K562 (cell line): ENCODE results near the gene RYR1. TPM values are rescaled to one million over a fixed set of nuclear protein-coding genes. Genes with fewer than 3 reads are reported as not detected.

ENCODE experiments used
- ATAC-seq: fragments of 200-7000 bp; cut with Tn5 transposase; 3 replicates; pipeline ENCODE4 v1.9.1; 2020; ENCODE audit warnings: moderate library complexity
- BruUV-seq: library from RNA; stranded (reverse); fragments of 400-500 nt; replicated peaks from 2 replicates; lab custom pipeline; 2021; lab: Mats Ljungman, UMichigan
- CTCF ChIA-PET: fragments of 300-600 bp; formaldehyde crosslinking; extraction: SDS; loops from one replicate; lab custom pipeline; 2021; ENCODE audit warnings: low intra/inter-chr PET ratio; lab: Yijun Ruan, JAX
- POLR2A ChIA-PET: fragments of 300-600, 350-650 bp; sonication (Branson Sonifier 250); formaldehyde crosslinking; extraction: SDS; loops from one replicate; lab custom pipeline; 2021; ENCODE audit warnings: antibody characterized with exemption, inconsistent platforms; lab: Yijun Ruan, JAX
- DNase-seq, 4 experiments: peaks; one replicate each; pipeline versions ENCODE4 v3.0.0 to v3.0.0-alpha.2; 2011 to 2018; ENCODE audit warnings: low spot score in 3 of 4, mixed read lengths in 3 of 4; ENCODE audit errors: extremely low read depth in 1 of 4
- FAIRE-seq: peaks from 2 replicates; lab custom pipeline; 2011; peaks lifted over from hg19 to GRCh38; lab: Jason Lieb, UNC
- H2AFZ ChIP-seq: 2 replicates; pipeline ENCODE4 v1.6.0; 2011; ENCODE audit warnings: low read depth, low read length, control low read depth, inconsistent platforms
- H3K27ac ChIP-seq: fragments of 200-600 bp; 3 replicates; pipeline ENCODE4 v1.8.0; 2011; ENCODE audit warnings: low read depth, mild to moderate bottlenecking, control low read depth, inconsistent platforms, low read length, moderate library complexity, mixed read lengths; ENCODE audit errors: extremely low read depth
- H3K27me3 ChIP-seq, 2 experiments: fragments of 300-600 bp in 1 of 2; 2 replicates in 1 of 2; 3 replicates in 1 of 2; pipeline versions ENCODE4 v1.6.0 to v1.8.0; 2011; ENCODE audit warnings: inconsistent platforms in 2 of 2, low read length in 2 of 2, mild to moderate bottlenecking in 1 of 2, mixed read lengths in 1 of 2, moderate library complexity in 1 of 2; ENCODE audit not compliant: control insufficient read depth in 2 of 2, insufficient read depth in 2 of 2
- H3K36me3 ChIP-seq: fragments of 300-600 bp; 3 replicates; pipeline ENCODE4 v1.8.0; 2011; ENCODE audit warnings: mild to moderate bottlenecking, low read length, inconsistent platforms; ENCODE audit not compliant: control insufficient read depth, insufficient read depth
- H3K4me1 ChIP-seq, 2 experiments: fragments of 200-600 bp in 1 of 2; replicated peaks in 1 of 2; 2 replicates in 1 of 2; 3 replicates in 1 of 2; pipeline versions ENCODE4 v1.5.1 to v1.8.0; 2011; ENCODE audit warnings: inconsistent platforms in 2 of 2, low read length in 2 of 2, mild to moderate bottlenecking in 1 of 2, mixed read lengths in 1 of 2, moderate library complexity in 1 of 2; ENCODE audit not compliant: control insufficient read depth in 2 of 2, insufficient read depth in 2 of 2
- H3K4me2 ChIP-seq: 2 replicates; pipeline ENCODE4 v1.6.1; 2011; ENCODE audit warnings: low read length, control low read depth, inconsistent platforms, mixed read lengths; ENCODE audit not compliant: insufficient read depth
- H3K4me3 ChIP-seq: fragments of 200-600 bp; sonication (generic), shearing (Covaris generic); 2 replicates; pipeline ENCODE4 v1.5.1; 2016; ENCODE audit warnings: control low read depth, inconsistent platforms
- H3K79me2 ChIP-seq: fragments of 200-600 bp; 3 replicates; pipeline ENCODE4 v1.8.0; 2011; ENCODE audit warnings: low read length, inconsistent platforms; ENCODE audit not compliant: control insufficient read depth, insufficient read depth
- H3K9ac ChIP-seq, 2 experiments: 2 replicates each; pipeline versions ENCODE4 v1.6.0 to v1.6.1; 2011; ENCODE audit warnings: low read depth in 2 of 2, low read length in 2 of 2, control low read depth in 1 of 2, inconsistent platforms in 1 of 2, mild to moderate bottlenecking in 1 of 2, mixed read lengths in 1 of 2; ENCODE audit not compliant: insufficient read depth in 1 of 2
- H3K9me1 ChIP-seq: one replicate; pipeline ENCODE4 v1.6.0; 2011; ENCODE audit warnings: inconsistent platforms, mild to moderate bottlenecking, low read length, moderate library complexity; ENCODE audit not compliant: control insufficient read depth, insufficient read depth
- H3K9me3 ChIP-seq: replicated peaks from 2 replicates; pipeline ENCODE4 v1.5.1; 2011; ENCODE audit warnings: low read depth, low read length, inconsistent platforms; ENCODE audit not compliant: control insufficient read depth, insufficient read depth
- H4K20me1 ChIP-seq: replicated peaks from 2 replicates; pipeline ENCODE4 v1.6.1; 2011; ENCODE audit warnings: low read length, inconsistent platforms, mixed read lengths; ENCODE audit not compliant: control insufficient read depth, insufficient read depth
- DPF2 ChIP-seq: fragments of 450-650 bp; IDR thresholded peaks from 2 replicates; pipeline ENCODE4 v1.6.1; 2016
- FOXK2 ChIP-seq, 2 experiments: fragments of 450-650 bp; IDR thresholded peaks in 1 of 2; conservative IDR thresholded peaks in 1 of 2; 2 replicates each; pipeline ENCODE4 v1.6.1; 2016; ENCODE audit warnings: low read depth in 2 of 2, mild to moderate bottlenecking in 1 of 2
- RBBP5 ChIP-seq: fragments of 200-600 bp; sonication (generic); IDR thresholded peaks from 2 replicates; pipeline ENCODE4 v1.6.1; 2012; ENCODE audit warnings: borderline replicate concordance, mild to moderate bottlenecking, low read length, control low read depth, inconsistent platforms; ENCODE audit not compliant: insufficient read depth, poor library complexity, severe bottlenecking
- WGBS: fragments of 100-300 bp; shearing (Covaris generic); methylation state at CpG from one replicate; pipeline ENCODE4 v1.1.6; 2016; ENCODE audit warnings: low coverage, mixed read lengths; ENCODE audit not compliant: insufficient coverage; ENCODE audit errors: missing lambda C conversion rate; 5-methylcytosine and 5-hydroxymethylcytosine counted together
- in situ Hi-C: fragments of 300-500 bp; cut with MboI; formaldehyde crosslinking; loops from 4 replicates; pipeline ENCODE4 v1.15.0; 2018; ENCODE audit warnings: inconsistent platforms, mixed read lengths
- intact Hi-C: fragments of 100-400 bp; cut with micrococcal nuclease; formaldehyde crosslinking; loops from 2 replicates; pipeline ENCODE4 v1.14.2; 2022
- polyA plus RNA-seq, 8 experiments: library from polyadenylated mRNA; depleted of rRNA in 4 of 8; stranded (reverse) in 5 of 8; unstranded in 3 of 8; fragments of >200 nt; fragmentation: Nextera tagmentation in 2 of 8; fragmentation: Illumina TruSeq in 1 of 8; extraction: Ambion mirVana in 2 of 8; extraction: Trizol in 1 of 8; gene quantifications; 2 replicates each; pipeline versions ENCODE4 v1.2.1 to v1.2.3, GENCODE V29; 2011 to 2014; ENCODE audit warnings: inconsistent platforms in 1 of 8, missing spikeins in 1 of 8
- total RNA-seq, 7 experiments: library from RNA; depleted of rRNA in 6 of 7; stranded (reverse); fragments of >200 nt in 6 of 7; fragmentation: Illumina TruSeq in 2 of 7; extraction: Trizol in 2 of 7; gene quantifications; 2 replicates each; pipeline versions ENCODE4 v1.2.1 to v1.2.3, GENCODE V29; 2011 to 2021; ENCODE audit warnings: low replicate concordance in 1 of 7
- TF ChIP-seq, protein P1 (sequence below): fragments of 250-450 bp; sonication (Bioruptor Pico); IDR thresholded peaks from 2 replicates; pipeline ENCODE4 v1.5.0; 2021; ENCODE audit warnings: mild to moderate bottlenecking, moderate library complexity
- TF ChIP-seq, protein P2 (sequence below): sonication (generic); formaldehyde crosslinking; IDR thresholded peaks from 2 replicates; pipeline ENCODE4 v1.8.0; 2022; ENCODE audit warnings: missing genetic modification reagents, mild to moderate bottlenecking, borderline replicate concordance

Gene RYR1
- total and polyA plus RNA-seq, 9 of the 15 experiments (the other 6 are each of a cell fraction or from before 2014, with no cell fraction given) = 0.11 to 7.4 (median 3.7) TPM

DNA sequence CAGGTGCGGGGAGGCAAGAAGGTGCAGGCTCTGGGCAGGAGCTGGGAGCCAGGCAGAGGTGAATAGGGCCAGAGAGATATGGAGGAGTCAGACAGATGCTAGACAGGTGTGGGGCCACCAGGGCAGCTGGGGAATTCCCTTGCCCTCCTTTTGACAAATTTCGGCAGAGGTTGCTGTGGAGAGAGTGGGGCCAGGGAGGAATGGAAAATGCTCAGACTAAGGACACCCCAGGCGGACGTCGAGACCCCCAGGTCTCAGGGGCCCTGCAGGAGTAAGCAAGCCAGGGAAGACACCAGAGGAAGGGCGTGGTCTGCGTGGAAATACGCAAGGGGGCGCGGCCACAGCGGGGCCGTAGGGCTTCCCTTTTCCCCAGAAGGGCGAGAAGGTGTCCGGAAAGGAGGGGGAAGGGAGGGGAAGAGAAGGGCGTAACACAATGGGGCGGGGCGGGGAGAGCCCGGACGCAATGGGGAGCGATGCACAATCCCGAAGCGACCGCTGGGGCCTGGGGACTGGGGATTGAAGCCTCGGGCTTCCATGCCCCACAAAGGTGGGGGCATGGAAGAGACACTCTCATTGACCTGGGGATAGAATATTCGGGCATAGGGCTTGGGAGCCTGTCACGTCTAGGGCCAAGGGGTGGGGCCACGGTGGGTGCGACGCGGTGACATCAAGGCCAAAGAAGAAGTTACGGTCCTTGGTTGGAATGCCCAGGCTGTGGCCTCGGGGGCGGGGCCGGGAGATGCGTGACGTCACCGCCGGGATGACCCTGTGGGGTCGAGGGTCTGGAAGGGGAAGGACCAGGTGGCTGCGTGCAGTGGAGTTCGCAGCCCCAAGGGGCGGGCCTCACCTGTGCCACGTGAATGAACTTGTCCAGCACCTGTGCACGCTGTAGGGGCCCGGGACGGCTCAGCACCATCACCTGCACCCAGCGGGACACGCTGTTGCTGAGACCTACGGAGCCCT, 15.7 kb upstream of the RYR1 start:
- peak overlapping the region; percentile 82 for H2AFZ ChIP-seq
- H4K20me1 ChIP-seq = no peaks in the 10 kb centered on the region
- H3K4me2 ChIP-seq = peak overlapping the region; percentile 69
- in situ Hi-C loops = no loop called here
- peak overlapping the region; percentile 36; the same call in 2 of the 3 replicates for H3K27ac ChIP-seq
- intact Hi-C loops = no loop called here
- peaks cover 31 to 52% of the 10 kb centered on the region in 2 experiments for H3K4me1 ChIP-seq
- CTCF ChIA-PET = no interaction called here
- no peaks in the 10 kb centered on the region for H3K79me2 ChIP-seq
- POLR2A ChIA-PET = interaction anchor here (0.6 kb wide), 1 partner anchor 13 kb away, joined by 3 read pairs; no protein-coding TSS in a partner anchor
- no TSS peak for BruUV-seq
- no peaks in the 10 kb centered on the region for H3K9me1 ChIP-seq
- H3K9me3 ChIP-seq = no peaks in the 10 kb centered on the region
- WGBS = 10% methylated on average over 36 of the region's 49 CpGs
- ATAC-seq (peak; percentile 89), FAIRE-seq (peak; percentile 76), DNase-seq (peak; percentile 86 to 93 (median 92))
- peak overlapping the region; percentile 32 to 87; a peak in 3 of 4 replicates for H3K9ac ChIP-seq
- no peaks in the 10 kb centered on the region for H3K27me3 ChIP-seq
- peak overlapping the region; percentile 37 for H3K4me3 ChIP-seq
- H3K36me3 ChIP-seq = no peaks in the 10 kb centered on the region
- TF ChIP-seq FOXK2 (conservative IDR thresholded peaks at IDR 0.05 in 1 of 2, IDR thresholded peaks at IDR 0.05 in 1 of 2; ENCODE audit: low read depth in 2 of 2) (peak; percentile 23 to 44; a peak in 2 of 4 replicates), DPF2 (peak; percentile 41; the same call in 1 of the 2 replicates), RBBP5 (no peak)
- TF ChIP-seq, protein P1, sequence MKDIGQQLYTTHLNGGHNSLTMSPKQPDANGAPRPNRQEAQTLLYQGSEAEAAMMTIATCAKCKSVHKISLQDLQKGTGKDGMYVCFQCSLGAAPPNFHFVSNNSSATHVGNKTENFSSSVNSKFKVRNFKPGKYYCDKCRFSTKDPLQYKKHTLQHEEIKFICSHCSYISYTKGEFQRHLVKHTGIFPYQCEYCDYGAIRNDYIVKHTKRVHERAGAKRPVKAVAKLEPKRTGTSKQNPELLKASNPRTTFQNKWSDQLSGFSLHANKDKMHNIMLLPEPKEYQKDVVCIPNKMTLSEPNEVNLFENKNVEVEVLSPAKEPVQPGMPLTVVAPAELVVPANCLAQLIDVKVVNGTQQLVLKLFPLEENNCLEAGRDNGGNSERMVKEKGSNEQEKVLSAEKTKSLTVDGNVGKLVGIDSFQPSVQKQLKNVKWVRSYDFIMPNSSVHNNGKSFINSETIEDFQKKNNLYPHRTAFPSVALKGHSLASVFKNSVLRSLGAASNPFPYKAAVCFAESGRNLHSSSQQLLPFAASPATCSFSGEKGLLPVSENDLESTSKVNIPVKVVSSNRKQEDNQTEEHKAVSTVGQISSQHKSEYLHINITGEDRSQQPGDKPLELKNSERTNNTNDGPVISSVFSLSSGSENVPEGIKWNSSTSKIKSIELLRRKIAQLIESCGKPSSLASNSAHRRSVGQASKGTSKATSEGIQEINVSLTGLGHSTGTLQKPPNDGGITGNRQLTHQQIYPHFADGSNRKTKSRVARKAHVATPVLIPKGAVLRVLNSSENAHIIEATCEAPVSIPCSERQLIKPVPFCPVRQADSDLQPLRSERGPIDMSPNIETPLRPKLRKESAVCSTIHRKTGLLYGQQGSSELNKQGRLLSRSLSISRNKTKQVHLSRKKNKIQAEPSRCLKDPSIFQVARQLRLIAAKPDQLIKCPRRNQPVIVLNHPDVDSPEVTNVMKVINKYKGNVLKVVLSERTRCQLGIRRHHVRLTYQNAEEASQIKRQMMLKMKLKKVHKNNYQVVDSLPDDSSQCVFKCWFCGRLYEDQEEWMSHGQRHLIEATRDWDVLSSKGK (CRISPR knock-in tag) = no peak
- TF ChIP-seq, protein P2, sequence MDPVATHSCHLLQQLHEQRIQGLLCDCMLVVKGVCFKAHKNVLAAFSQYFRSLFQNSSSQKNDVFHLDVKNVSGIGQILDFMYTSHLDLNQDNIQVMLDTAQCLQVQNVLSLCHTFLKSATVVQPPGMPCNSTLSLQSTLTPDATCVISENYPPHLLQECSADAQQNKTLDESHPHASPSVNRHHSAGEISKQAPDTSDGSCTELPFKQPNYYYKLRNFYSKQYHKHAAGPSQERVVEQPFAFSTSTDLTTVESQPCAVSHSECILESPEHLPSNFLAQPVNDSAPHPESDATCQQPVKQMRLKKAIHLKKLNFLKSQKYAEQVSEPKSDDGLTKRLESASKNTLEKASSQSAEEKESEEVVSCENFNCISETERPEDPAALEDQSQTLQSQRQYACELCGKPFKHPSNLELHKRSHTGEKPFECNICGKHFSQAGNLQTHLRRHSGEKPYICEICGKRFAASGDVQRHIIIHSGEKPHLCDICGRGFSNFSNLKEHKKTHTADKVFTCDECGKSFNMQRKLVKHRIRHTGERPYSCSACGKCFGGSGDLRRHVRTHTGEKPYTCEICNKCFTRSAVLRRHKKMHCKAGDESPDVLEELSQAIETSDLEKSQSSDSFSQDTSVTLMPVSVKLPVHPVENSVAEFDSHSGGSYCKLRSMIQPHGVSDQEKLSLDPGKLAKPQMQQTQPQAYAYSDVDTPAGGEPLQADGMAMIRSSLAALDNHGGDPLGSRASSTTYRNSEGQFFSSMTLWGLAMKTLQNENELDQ (CRISPR knock-in tag) = no peak
